ENCODE data around the gene EDIL3.
"Not testable (repeated sequence)": the region's sequence is repeated elsewhere in the genome, so short reads cannot be mapped to it uniquely, and the experiment has no call there.

The EDIL3 gene

DNA sequence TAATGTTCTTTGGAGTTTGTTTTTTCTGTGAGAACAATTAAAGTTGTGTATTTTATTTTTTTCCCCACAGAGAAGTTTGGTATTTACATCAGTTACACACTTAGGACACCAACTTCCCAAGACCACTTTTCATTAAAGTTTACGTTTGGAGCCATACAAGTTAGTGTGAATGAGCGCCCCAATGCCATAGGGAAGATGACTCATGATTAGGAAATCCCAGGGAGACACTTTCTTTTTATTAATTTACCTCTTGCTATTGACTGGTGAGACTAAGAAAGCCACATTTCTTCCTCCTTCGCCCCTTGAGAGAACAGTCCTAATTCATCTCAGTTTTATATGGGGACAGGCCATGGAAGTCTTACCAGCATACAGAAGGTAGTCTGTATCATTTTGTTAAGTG is 57.1 kb downstream of the EDIL3 start:
- H3K4me1 ChIP-seq (ENCODE audit: control insufficient read depth, low read depth, low read length), result no peaks in the 10 kb centered on the region
- no peak overlapping the region for H3K4me3 ChIP-seq (ENCODE audit: low read length)
- no peak overlapping the region for H3K9ac ChIP-seq (ENCODE audit: low read length)
- peaks cover 2% of the 10 kb centered on the region for H3K9me3 ChIP-seq (ENCODE audit: control insufficient read depth, low read depth, low read length)
- H3K27me3 ChIP-seq (ENCODE audit: control insufficient read depth, insufficient read depth, low read length), result no peaks in the 10 kb centered on the region
- H3K36me3 ChIP-seq (ENCODE audit: control insufficient read depth, low read depth, low read length), result no peaks in the 10 kb centered on the region
- H3K27ac ChIP-seq (ENCODE audit: low read length), result no peak overlapping the region

DNA sequence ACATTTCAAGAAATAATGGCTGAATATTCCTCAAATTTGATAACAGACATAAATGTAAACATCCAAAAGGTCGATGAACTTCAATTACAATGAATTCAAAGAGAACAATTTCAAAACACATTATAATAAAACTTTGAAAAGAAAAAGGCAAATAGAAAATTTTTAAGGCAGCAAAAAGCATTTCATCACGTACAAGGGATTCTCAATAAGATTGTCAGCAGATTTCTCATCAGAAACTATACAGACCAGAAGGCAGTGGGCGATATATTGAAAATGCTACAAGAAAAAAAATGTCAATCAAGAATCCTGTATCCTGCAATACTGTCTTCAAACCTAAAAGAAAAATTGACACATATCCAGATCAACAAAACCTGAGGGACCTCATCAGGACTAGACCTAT is 62.0 kb downstream of the EDIL3 start:
- Histone ChIP-seq H3K9me3 (ENCODE audit: control insufficient read depth, low read depth, low read length) (peaks cover 5% of the 10 kb centered on the region), H3K27ac (ENCODE audit: low read length) (no peak overlapping the region), H3K36me3 (ENCODE audit: control insufficient read depth, low read depth, low read length) (no peaks in the 10 kb centered on the region), H3K9ac (ENCODE audit: low read length) (no peak overlapping the region), H3K4me3 (ENCODE audit: low read length) (no peak overlapping the region), H3K27me3 (ENCODE audit: control insufficient read depth, insufficient read depth, low read length) (no peaks in the 10 kb centered on the region), H3K4me1 (ENCODE audit: control insufficient read depth, low read depth, low read length) (no peaks in the 10 kb centered on the region)

DNA sequence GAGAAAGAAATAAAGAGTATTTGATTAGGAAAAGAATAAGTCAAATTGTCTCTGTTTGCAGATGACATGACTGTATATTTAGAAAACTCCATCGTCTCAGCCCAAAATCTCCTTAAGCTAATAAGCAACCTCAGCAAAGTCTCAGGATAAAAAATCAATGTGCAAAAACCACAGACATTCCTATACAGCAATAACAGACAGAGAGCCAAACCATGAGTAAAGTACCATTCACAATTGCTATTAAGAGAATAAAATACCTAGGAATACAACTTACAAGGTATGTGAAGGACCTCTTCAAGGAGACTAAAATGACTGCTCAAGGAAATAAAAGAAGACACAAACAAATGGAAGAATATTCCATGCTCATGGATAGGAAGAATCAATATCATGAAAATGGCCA is 66.9 kb downstream of the EDIL3 start:
- not testable (repeated sequence) for H3K9me3 ChIP-seq (ENCODE audit: control insufficient read depth, low read depth, low read length); H3K27ac ChIP-seq (ENCODE audit: low read length); H3K4me3 ChIP-seq (ENCODE audit: low read length); H3K27me3 ChIP-seq (ENCODE audit: control insufficient read depth, insufficient read depth, low read length); H3K36me3 ChIP-seq (ENCODE audit: control insufficient read depth, low read depth, low read length); H3K9ac ChIP-seq (ENCODE audit: low read length); H3K4me1 ChIP-seq (ENCODE audit: control insufficient read depth, low read depth, low read length)

DNA sequence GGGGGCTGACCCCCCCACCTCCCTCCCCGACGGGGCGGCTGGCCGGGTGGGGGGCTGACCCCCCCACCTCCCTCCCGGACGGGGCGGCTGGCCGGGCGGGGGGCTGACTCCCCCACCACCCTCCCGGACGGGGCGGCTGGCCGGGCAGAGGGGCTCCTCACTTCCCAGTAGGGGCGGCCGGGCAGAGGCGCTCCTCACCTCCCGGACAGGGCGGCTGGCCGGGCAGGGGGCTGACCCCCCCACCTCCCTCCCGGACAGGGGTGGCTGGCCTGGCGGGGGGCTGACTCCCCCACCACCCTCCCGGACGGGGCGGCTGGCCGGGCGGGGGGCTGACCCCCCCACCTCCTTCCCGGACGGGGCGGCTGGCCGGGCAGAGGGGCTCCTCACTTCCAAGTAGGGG is 72.4 kb downstream of the EDIL3 start:
- not testable (repeated sequence) for H3K4me1 ChIP-seq (ENCODE audit: control insufficient read depth, low read depth, low read length); H3K9ac ChIP-seq (ENCODE audit: low read length); H3K9me3 ChIP-seq (ENCODE audit: control insufficient read depth, low read depth, low read length); H3K36me3 ChIP-seq (ENCODE audit: control insufficient read depth, low read depth, low read length); H3K4me3 ChIP-seq (ENCODE audit: low read length); H3K27ac ChIP-seq (ENCODE audit: low read length); H3K27me3 ChIP-seq (ENCODE audit: control insufficient read depth, insufficient read depth, low read length)

DNA sequence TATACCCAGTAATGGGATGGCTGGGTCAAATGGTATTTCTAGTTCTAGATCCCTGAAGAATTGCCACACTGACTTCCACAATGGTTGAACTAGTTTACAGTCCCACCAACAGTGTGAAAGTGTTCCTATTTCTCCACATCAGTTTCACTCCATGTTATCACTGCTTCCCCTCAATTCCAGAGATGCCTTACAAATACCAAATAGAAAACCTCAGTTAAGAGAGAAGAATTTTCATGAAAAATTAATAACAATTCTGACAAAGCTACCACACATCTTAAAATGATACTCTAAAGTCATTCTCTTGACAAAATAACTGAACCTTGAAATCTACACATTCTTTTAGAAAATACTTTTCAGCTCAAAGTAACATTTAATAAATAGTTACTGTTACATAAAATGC is 74.8 kb downstream of the EDIL3 start:
- not testable (repeated sequence) for H3K9ac ChIP-seq (ENCODE audit: low read length); H3K27me3 ChIP-seq (ENCODE audit: control insufficient read depth, insufficient read depth, low read length); H3K9me3 ChIP-seq (ENCODE audit: control insufficient read depth, low read depth, low read length); H3K4me3 ChIP-seq (ENCODE audit: low read length); H3K27ac ChIP-seq (ENCODE audit: low read length); H3K36me3 ChIP-seq (ENCODE audit: control insufficient read depth, low read depth, low read length); H3K4me1 ChIP-seq (ENCODE audit: control insufficient read depth, low read depth, low read length)

DNA sequence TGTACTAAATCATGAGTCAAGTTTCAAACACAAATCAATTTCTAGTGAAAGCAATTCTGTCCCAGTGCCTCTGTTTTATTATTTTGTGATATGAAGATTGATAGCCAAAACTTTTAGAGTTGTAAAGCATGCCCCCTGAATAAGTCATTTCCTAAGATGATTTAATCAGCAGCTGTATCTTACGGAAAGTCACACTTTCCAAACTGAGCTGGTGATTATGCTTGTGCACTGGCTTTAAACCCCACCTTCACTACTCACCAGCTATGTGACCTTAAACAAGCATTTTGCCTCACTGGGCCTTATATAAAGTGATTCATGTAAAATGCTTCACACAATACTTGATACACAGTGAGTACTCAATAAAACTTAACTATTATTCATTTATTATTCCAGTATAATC is 78.1 kb downstream of the EDIL3 start:
- Histone ChIP-seq H3K4me1 (ENCODE audit: control insufficient read depth, low read depth, low read length) (peaks cover 3% of the 10 kb centered on the region), H3K4me3 (ENCODE audit: low read length) (no peak overlapping the region), H3K9ac (ENCODE audit: low read length) (no peak overlapping the region), H3K27ac (ENCODE audit: low read length) (no peak overlapping the region), H3K36me3 (ENCODE audit: control insufficient read depth, low read depth, low read length) (no peaks in the 10 kb centered on the region), H3K27me3 (ENCODE audit: control insufficient read depth, insufficient read depth, low read length) (no peaks in the 10 kb centered on the region), H3K9me3 (ENCODE audit: control insufficient read depth, low read depth, low read length) (no peaks in the 10 kb centered on the region)

DNA sequence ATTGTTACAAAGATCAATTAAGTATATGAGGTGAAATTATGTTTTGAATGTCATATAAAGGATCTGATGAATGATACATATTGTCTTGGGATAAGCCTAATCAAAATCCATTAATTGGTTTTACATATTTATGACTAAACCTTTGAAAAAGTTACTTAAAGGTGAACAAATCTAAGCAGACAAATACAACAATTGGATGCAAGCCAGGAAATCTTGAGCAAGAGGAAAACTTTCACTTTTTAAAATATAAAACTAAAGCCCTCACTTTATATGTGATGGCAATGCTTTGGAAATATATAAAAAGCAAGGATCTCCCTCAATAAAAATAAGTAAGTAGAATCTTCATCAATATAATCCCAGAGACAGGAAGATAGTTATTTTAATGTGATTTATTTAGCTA is 80.1 kb downstream of the EDIL3 start:
- no peak overlapping the region for H3K9ac ChIP-seq (ENCODE audit: low read length)
- H3K4me1 ChIP-seq (ENCODE audit: control insufficient read depth, low read depth, low read length), result peaks cover 3% of the 10 kb centered on the region
- no peaks in the 10 kb centered on the region for H3K36me3 ChIP-seq (ENCODE audit: control insufficient read depth, low read depth, low read length)
- H3K4me3 ChIP-seq (ENCODE audit: low read length), result no peak overlapping the region
- no peaks in the 10 kb centered on the region for H3K27me3 ChIP-seq (ENCODE audit: control insufficient read depth, insufficient read depth, low read length)
- no peak overlapping the region for H3K27ac ChIP-seq (ENCODE audit: low read length)
- H3K9me3 ChIP-seq (ENCODE audit: control insufficient read depth, low read depth, low read length), result no peaks in the 10 kb centered on the region

DNA sequence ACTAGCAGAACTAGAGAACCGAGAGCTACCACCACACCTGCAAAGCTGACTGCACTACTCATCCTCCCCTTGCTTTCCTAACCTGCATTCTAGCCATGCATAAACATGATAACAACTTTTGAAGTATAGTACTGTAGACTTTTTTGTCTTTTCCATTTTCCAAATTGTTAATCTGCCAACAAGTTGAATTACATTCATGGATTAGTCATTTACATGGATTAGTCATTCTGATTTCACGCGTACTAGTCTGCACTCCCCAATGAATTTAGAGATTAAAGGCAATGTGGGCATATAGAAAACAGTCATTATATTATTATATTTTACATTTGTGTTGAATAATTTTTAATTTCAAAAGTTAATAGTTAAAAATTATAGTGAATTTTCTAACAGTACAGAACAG is 81.4 kb downstream of the EDIL3 start:
- Histone ChIP-seq H3K27me3 (ENCODE audit: control insufficient read depth, insufficient read depth, low read length) (no peaks in the 10 kb centered on the region), H3K4me3 (ENCODE audit: low read length) (no peak overlapping the region), H3K27ac (ENCODE audit: low read length) (no peak overlapping the region), H3K9me3 (ENCODE audit: control insufficient read depth, low read depth, low read length) (no peaks in the 10 kb centered on the region), H3K36me3 (ENCODE audit: control insufficient read depth, low read depth, low read length) (no peaks in the 10 kb centered on the region), H3K4me1 (ENCODE audit: control insufficient read depth, low read depth, low read length) (peaks cover 3% of the 10 kb centered on the region), H3K9ac (ENCODE audit: low read length) (no peak overlapping the region)

DNA sequence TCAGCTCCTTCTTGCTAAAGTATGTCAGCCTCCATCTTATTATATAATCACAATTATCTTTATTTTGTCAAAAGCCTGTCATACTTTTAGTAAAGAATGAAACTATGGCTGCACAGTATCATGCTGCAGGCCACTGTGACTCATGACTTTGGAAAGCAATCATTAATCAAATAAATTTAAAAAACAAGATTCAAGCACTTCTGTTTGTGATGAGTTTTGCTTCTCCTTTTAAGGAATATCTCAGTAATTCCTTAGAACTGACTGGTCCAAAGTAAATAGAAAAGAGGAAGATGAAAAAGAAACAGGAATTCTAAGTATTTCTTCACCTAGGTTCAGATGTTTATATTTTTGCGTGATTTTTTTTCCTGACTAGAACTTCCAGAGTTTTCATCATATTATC is 83.1 kb downstream of the EDIL3 start:
- no peaks in the 10 kb centered on the region for H3K27me3 ChIP-seq (ENCODE audit: control insufficient read depth, insufficient read depth, low read length)
- H3K27ac ChIP-seq (ENCODE audit: low read length), result no peak overlapping the region
- no peak overlapping the region for H3K4me3 ChIP-seq (ENCODE audit: low read length)
- no peaks in the 10 kb centered on the region for H3K36me3 ChIP-seq (ENCODE audit: control insufficient read depth, low read depth, low read length)
- no peaks in the 10 kb centered on the region for H3K4me1 ChIP-seq (ENCODE audit: control insufficient read depth, low read depth, low read length)
- H3K9me3 ChIP-seq (ENCODE audit: control insufficient read depth, low read depth, low read length), result no peaks in the 10 kb centered on the region
- H3K9ac ChIP-seq (ENCODE audit: low read length), result no peak overlapping the region

DNA sequence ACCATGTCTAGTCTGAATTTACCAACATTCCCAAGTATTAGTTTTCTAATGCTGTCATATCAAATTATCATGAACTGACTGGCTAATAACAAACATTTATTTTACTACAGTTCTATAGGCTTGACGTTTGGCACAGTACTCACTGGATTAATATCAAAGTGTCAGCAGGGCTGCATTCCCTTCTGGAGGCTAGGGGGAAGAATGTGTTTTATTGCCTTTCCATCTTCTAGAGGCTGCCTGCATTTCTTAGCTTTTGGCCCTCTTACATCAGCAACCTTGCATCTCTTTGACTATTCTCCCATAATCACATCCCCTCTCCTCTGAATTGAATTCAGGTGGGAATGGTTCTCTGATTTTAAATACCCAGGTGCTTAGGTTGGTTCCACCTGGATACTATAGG is 84.7 kb downstream of the EDIL3 start:
- no peaks in the 10 kb centered on the region for H3K36me3 ChIP-seq (ENCODE audit: control insufficient read depth, low read depth, low read length)
- no peak overlapping the region for H3K27ac ChIP-seq (ENCODE audit: low read length)
- no peak overlapping the region for H3K9ac ChIP-seq (ENCODE audit: low read length)
- no peak overlapping the region for H3K4me3 ChIP-seq (ENCODE audit: low read length)
- H3K27me3 ChIP-seq (ENCODE audit: control insufficient read depth, insufficient read depth, low read length), result no peaks in the 10 kb centered on the region
- no peaks in the 10 kb centered on the region for H3K4me1 ChIP-seq (ENCODE audit: control insufficient read depth, low read depth, low read length)
- H3K9me3 ChIP-seq (ENCODE audit: control insufficient read depth, low read depth, low read length), result no peaks in the 10 kb centered on the region

DNA sequence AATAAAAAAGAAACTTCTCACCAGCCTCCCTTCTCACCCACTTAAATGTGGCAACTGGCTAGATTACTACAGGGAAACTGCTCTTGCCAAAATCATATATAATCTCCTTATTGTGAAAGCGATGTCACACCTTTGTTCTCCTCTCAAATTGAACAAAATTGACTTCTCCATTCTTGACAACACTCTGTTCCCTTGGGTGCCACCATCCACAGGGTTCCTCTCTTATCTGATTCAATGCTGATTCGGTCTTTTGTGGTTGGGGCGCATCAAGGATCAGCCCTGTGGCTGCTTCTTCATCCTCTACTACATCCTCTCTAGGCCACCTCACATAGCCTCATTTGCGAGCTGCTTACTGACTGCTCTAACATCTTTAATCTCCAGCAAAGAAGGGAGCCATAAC is 86.1 kb downstream of the EDIL3 start:
- Histone ChIP-seq H3K4me3 (ENCODE audit: low read length) (no peak overlapping the region), H3K4me1 (ENCODE audit: control insufficient read depth, low read depth, low read length) (no peaks in the 10 kb centered on the region), H3K36me3 (ENCODE audit: control insufficient read depth, low read depth, low read length) (no peaks in the 10 kb centered on the region), H3K9me3 (ENCODE audit: control insufficient read depth, low read depth, low read length) (no peaks in the 10 kb centered on the region), H3K27ac (ENCODE audit: low read length) (no peak overlapping the region), H3K27me3 (ENCODE audit: control insufficient read depth, insufficient read depth, low read length) (no peaks in the 10 kb centered on the region), H3K9ac (ENCODE audit: low read length) (no peak overlapping the region)

DNA sequence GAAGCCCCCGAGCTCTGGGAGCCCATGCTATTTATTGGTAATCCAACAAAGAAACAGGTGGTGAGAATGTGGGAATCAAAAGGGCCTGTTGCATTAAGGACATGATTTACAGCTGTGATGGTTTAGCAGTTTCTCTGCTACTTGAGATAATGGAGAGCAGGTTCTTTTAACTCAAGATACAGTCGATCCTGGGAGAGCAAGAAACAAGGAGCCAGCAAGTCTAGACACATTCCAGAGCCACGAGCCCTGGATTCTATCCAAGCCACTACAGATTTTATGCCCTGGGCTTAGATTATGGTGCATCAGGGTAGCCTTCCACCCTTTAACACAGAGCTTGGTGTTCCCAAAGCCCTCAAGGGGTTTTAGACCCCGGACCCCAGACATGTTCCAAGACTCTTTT is 87.0 kb downstream of the EDIL3 start:
- H3K27ac ChIP-seq (ENCODE audit: low read length); H3K4me1 ChIP-seq (ENCODE audit: control insufficient read depth, low read depth, low read length); H3K9ac ChIP-seq (ENCODE audit: low read length); H3K36me3 ChIP-seq (ENCODE audit: control insufficient read depth, low read depth, low read length); H3K9me3 ChIP-seq (ENCODE audit: control insufficient read depth, low read depth, low read length); H3K27me3 ChIP-seq (ENCODE audit: control insufficient read depth, insufficient read depth, low read length); H3K4me3 ChIP-seq (ENCODE audit: low read length): not testable (repeated sequence)

Data from iPS-18a (cell line).